ENCODE data around the gene NR2C1.

The NR2C1 gene

DNA sequence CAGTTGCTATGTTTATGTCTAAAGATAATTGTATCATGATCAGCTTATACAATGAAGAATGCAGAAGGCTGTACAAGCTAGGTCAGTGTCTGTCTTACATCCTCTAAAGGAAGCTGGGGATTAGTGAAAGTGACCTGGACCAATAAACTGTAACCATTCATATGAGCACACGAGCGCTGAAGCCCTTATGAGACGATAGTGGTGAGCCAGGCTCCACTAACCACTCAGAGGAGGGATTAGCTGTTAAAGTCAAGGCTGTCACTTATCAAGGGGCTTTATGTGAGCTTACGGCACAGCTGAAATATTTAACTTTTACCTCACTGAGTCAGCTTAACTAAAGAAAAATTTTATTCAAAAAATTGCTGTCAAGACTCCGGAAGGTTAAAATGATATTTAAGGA, 100.2 kb downstream of the NR2C1 start:
- H3K4me3 ChIP-seq (ENCODE audit: low read depth, low read length), result no peak overlapping the region
- peak; percentile 77 for DNase-seq (ENCODE audit: low read depth)

DNA sequence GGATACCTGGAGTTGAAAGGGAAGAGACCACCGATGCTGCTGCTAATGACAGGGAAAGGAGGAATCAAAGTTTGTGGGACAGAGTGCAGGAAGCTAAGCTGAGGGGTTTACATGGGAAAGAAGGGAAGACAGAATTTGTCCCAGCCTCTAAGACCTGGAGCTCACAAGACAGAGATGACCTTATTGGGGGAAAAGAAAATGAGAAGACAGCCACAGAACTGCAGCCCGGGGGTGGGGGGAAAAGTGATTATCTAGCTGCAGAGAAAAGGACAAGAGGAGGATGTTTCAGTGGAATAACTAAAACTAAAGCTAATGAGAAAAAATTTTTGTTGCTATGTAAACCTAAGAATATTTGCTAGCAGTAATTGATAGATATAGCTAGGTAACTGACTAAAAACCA, 100.6 kb downstream of the NR2C1 start:
- no peak for DNase-seq (ENCODE audit: low read depth)
- H3K4me3 ChIP-seq (ENCODE audit: low read depth, low read length), result no peak overlapping the region

DNA sequence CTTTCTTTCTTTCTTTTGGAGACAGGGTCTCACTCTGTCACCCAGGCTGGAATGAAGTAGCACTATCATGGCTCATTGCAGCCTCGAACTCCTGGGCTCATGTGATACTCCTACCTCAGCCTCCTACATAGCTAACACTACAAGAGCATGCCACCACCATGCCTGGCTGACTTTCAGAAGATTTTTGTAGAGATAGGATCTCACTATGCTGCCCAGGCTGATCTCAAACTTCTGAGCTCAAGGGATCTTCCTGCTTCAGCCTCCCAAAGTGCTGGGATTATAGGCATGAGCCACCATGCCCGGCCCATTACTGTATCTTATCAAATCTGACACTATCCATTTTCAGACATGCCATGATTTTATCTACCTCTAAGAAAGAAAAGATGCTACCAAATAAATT, 101.5 kb downstream of the NR2C1 start:
- H3K4me3 ChIP-seq (ENCODE audit: low read depth, low read length), result no peak overlapping the region
- no peak for DNase-seq (ENCODE audit: low read depth)

DNA sequence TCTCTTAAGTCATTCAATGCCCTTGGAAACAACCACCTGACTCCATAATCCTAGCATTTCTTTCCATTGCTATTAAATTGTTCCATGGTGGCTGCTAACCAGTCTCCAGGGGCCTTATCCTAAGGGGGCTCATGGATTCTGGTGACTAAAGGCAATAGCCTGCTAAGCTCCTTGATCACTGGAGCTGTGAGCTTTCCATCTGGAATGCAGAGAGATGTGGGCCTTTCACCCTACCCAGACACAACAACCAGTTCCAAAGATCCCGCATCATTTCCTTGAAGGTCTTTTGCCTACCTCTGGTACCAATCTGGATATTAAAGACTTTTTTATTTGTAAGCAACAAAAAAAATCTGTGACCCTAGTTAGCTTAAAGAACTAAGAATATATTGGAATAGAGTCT, 102.9 kb downstream of the NR2C1 start:
- no peak for DNase-seq (ENCODE audit: low read depth)
- no peak overlapping the region for H3K4me3 ChIP-seq (ENCODE audit: low read depth, low read length)

Data from skeletal muscle cell (primary cell).